ENCODE data around the gene PTAFR.

PTAFR gene

DNA sequence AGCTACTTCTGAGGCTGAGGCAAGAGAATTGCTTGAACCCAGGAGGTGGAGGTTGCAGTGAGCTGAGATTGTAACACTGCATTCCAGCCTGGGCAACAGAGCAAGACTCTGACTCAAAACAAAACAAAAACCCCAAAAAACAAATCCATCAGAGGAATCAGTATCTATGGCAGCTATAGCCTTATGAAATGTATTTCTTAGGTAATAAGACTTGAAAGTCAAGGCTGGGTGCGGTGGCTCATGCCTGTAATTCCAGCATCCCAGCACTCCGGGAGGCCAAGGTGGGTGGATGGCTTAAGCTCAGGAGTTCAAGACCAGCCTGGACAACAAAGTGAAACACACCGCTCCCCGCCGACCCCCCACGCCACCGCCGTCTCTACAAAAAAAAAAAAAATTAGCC lies 56.9 kb downstream of the PTAFR start:
- no peak for DNase-seq (ENCODE audit: low spot score)

DNA sequence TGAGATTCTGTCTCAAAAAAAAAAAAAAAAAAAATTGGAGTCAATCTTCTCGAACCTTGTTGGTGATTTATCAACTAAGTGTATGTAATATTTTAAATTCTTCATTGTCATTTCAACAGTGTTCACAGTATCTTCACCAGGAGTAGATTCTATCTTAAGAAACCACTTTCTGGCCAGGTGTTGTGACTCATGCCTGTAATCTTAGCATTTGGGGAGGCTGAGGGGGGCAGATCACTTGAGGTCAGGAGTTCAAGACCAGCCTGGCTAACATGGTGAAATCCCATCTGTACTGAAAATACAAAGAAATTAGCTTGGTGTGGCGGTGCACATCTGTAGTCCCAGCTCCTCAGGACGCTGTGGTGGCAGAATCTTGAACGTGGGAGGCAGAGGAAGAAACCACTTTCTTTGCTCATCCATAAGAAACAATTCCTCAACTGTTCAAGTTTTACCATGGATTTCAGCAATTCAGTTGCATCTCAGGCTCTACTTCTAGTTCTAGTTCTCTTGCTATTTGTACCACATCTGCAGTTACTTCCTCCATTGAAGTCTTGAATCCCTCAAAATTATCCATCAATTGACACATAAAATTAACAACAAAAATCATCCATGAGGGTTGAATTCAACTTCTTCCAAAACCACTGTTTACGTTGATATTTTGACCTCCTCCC lies 57.7 kb downstream of the PTAFR start:
- DNase-seq (ENCODE audit: low spot score): no peak

DNA sequence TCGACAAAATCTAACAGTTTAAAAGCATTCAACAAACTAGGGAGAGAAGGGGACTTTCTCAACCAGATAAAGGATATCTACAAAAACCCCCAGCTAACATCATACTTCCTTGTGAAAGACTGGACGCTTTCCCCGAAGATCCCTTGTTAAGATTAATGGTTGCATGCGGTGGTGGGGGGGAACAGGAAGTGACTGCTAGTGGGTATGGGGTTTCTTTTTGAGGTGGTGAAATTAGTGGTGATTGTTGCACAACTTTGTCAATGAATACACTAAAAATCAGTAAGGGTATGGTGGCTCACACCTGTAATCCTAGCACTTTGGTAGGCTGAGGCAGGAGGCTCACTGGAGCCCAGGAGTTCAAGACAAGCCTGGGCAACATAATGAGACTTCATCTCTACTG lies 61.2 kb downstream of the PTAFR start:
- DNase-seq (ENCODE audit: low spot score): no peak

DNA sequence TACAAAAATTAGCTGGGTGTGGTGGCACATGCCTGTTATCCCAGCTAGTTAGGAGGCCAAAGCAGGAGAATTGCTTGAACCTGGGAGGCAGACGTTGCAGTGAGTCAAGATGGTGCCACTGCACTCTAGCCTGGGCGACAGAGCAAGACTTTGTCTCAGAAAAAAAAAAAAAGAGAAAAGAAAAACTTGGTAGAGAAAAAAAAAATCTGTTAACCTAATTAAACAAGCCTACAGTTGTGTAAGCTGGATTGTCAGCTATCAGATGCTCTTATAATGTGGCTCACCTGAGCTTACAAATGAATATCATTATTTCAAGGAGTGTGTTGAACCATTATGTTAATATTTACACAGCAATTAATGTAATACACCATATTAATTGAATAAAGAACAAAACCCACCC lies 61.6 kb downstream of the PTAFR start:
- DNase-seq (ENCODE audit: low spot score): no peak

DNA sequence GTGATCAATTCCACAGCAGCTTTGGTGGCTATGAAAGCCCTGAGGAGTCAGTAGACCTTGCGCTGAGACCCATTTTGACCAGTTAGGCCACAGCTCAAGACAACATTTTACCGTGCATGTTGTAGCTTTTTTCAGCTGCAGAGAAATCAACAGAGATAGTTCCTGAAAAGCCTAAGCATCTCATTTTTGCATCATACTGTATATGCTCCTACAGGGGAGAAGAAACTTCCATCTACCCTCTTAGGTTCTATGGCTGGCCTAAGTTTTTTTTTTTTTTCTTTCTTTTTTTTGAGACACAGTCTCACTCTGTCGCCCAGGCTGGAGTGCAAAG lies 63.3 kb downstream of the PTAFR start:
- peak; percentile 45 for DNase-seq (ENCODE audit: low spot score)

- DNase-seq (ENCODE audit: low spot score): no peak
These were observed 63.9 kb downstream of the PTAFR start for GRCh38 chr1:28112388-28113241.

DNA sequence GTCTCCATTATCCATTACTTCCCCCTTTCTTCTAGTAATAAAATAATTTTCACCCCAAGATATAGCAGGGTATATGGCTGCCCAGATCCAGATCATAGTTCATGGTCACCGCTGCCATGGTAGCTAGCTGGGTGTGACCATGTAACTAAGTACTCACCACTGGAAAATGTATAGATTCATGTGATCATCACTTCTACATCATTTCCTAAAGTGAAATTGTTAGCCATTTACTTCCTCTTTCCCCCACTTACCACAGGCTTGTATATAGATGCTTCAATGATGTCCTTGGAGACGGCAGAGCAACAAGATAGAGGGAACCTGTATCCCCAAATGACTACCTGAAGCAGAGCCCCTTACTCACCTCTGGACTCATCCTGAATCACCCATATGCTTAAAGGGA lies 65.3 kb downstream of the PTAFR start:
- peak; percentile 37 for DNase-seq (ENCODE audit: low spot score)

DNA sequence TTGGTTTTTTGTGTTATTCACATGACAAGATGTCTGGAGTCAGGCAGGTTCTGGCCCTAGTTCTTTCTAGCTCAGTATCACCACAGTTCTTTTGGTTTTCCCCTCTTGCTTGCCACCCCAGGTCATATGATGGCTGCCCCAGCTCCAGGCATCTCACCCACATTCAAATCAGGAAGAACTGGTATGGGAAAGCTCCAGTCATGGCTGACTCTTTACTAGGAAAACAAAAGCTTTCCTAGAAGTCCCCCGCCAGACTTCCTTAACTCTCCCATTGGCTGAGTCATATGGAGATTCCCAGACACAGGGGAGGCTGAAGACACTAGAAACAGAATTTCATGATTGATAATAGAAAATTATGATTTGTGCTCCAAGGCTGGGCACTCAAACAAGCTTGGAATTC lies 65.9 kb downstream of the PTAFR start:
- DNase-seq (ENCODE audit: low spot score): no peak

DNA sequence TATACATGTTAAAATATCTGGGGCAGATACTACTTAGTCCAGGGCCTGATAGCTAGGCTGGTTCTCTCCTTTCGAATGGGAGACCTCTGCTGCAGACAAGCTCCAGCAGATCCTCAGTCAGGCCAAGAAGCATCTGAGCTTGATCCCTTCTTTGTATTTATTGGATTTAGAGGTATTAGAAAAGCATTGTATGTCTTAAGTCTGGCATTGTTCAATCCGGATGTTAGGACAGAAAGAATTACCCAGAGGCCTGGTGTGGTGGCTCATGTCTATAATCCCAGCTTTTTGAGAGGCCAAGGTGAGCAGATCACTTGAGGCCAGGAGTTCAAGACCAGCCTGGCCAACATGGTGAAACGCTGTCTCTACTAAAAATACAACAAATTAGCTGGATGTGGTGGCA lies 66.9 kb downstream of the PTAFR start:
- DNase-seq (ENCODE audit: low spot score): no peak

DNA sequence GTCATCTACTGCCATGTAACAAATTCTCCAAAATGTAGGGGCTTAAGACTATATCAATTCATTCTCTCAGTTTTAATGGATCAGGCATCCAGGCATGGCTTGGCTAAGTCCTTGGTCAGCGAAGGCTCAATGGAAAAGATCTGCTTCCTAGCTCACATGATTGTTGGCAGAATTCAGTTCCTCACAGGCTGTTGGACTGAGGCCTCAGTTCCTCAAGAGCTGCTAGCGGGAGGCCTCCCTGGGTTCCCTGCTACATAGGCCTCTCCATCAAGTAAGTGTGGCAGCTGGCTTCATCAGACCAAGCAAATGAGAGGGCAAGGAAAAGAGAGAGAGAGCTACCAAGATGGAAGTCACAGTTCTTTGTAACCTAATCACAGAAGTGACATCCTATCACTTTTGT lies 68.5 kb downstream of the PTAFR start:
- DNase-seq (ENCODE audit: low spot score): no peak

DNA sequence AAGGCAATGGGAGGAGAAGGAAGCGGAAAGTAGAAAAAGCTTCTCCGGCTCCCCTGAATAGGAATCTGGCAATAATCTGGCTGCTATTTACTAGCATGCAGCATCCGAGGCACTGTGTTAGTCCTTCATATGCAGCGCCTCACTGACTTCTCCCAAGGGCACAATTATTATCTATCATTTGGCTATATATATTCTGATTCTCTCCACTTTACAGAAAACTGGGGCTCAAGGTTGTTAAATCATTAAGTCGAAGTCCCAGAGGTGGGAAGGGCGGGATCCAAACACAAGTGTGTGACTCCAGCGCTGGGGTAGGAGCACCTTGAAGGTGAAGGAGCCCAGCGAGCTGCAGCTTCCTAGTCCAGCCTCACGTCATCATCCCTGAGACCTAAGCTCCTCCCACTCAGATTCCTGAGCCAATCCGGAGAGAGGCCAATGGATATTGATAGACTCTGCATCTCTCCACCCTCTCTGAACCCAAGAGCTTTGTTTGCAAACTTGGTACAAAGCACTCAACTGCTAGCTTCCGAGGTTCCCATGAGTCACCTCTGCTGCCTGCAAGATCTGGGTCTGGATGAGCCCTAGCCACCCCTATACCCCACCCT lies 71.5 kb downstream of the PTAFR start:
- no peak for DNase-seq (ENCODE audit: low spot score)

GRCh38 chr1:28102189-28102588 lies 74.3 kb downstream of the PTAFR start:
- no peak for DNase-seq (ENCODE audit: low spot score)

- no peak for DNase-seq (ENCODE audit: low spot score)
These were observed 77.3 kb downstream of the PTAFR start for GRCh38 chr1:28099050-28099769.
